ENCODE measurements around the gene FBXW7. TPM values are rescaled to one million over a fixed set of nuclear protein-coding genes. Genes with fewer than 3 reads are reported as not detected.

Gene FBXW7
- total and polyA plus RNA-seq, 2 donors (not counting 1 experiment from before 2014, with no cell fraction given), result 23.0 to 125 TPM

GRCh38 chr4:152417673-152418072 is 118.2 kb downstream of the FBXW7 start:
- H3K4me1 Mint-ChIP-seq, result peaks cover 26% of the 10 kb centered on the region
- no peaks in the 10 kb centered on the region for H3K27me3 ChIP-seq (replicated peaks in 1 of 4; ENCODE audit: control extremely low read depth in 1 of 4, control insufficient read depth in 3 of 4, insufficient read depth in 4 of 4, low read length in 3 of 4)
- H3K79me2 ChIP-seq (ENCODE audit: control insufficient read depth, insufficient read depth, low read length), result peaks cover 31% of the 10 kb centered on the region
- H3K36me3 ChIP-seq (replicated peaks in 1 of 2; ENCODE audit: control extremely low read depth in 1 of 2, control insufficient read depth in 1 of 2, extremely low read depth in 1 of 2, insufficient read depth in 2 of 2, low read length in 1 of 2), result no peaks in the 10 kb centered on the region
- no peak overlapping the region for H3K9ac ChIP-seq (ENCODE audit: low read length)
- no peaks in the 10 kb centered on the region for H3K9me3 ChIP-seq (ENCODE audit: control extremely low read depth in 1 of 3, control insufficient read depth in 2 of 3, insufficient read depth in 1 of 3, low read length in 2 of 3)
- TF ChIP-seq CTCF (IDR thresholded peaks at IDR 0.05) (no peak), EZH2 (IDR thresholded peaks at IDR 0.05; ENCODE audit: borderline replicate concordance, insufficient read depth, low read depth, low read length, poor library complexity, severe bottlenecking) (no peak)
- H3K4me1 ChIP-seq (ENCODE audit: control insufficient read depth in 2 of 2, insufficient read depth in 2 of 2, low read length in 2 of 2), result no peaks in the 10 kb centered on the region
- intact Hi-C loops (cut with micrococcal nuclease), result no loop called here
- ChIA-PET CTCF (interaction anchor here (1.0 to 1.3 kb wide), 2 partner anchors 8 to 41 kb away, joined by 3 read pairs; no protein-coding TSS in a partner anchor), POLR2A (no interaction called here)
- H2AFZ ChIP-seq (ENCODE audit: insufficient read depth, low read depth, low read length, poor library complexity, severe bottlenecking), result no peak overlapping the region
- ATAC-seq (ENCODE audit: low read depth) (no peak), DNase-seq (no peak)
- H4K20me1 ChIP-seq (ENCODE audit: control insufficient read depth, insufficient read depth, low read length, poor library complexity, severe bottlenecking), result peaks cover 21% of the 10 kb centered on the region
- H3K9me3 Mint-ChIP-seq (ENCODE audit: insufficient read depth), result no peaks in the 10 kb centered on the region
- H3K4me2 ChIP-seq (replicated peaks; ENCODE audit: low read depth, low read length, poor library complexity, severe bottlenecking), result no peak overlapping the region
- H3K27ac Mint-ChIP-seq, result no peak overlapping the region
- WGBS (ENCODE audit: insufficient coverage), result no CpG with 5 or more reads among the region's 2 CpGs
- no peak overlapping the region for H3K4me3 ChIP-seq (ENCODE audit: control extremely low read depth in 1 of 5, extremely low read depth in 1 of 5, insufficient read depth in 1 of 5, low read depth in 2 of 5, low read length in 4 of 5)
- no peaks in the 10 kb centered on the region for H3K27me3 Mint-ChIP-seq
- no peak overlapping the region for H3K27ac ChIP-seq (ENCODE audit: low read length in 2 of 2)
- H3K4me3 Mint-ChIP-seq, result no peak overlapping the region

GRCh38 chr4:152415980-152416379 is 119.9 kb downstream of the FBXW7 start:
- POLR2A ChIA-PET, result no interaction called here
- H4K20me1 ChIP-seq (ENCODE audit: control insufficient read depth, insufficient read depth, low read length, poor library complexity, severe bottlenecking), result peaks cover 21% of the 10 kb centered on the region

More at GRCh38 chr4:152415980-152416379, 119.9 kb downstream of the FBXW7 start:
- Mint-ChIP-seq H3K9me3 (ENCODE audit: insufficient read depth) (no peaks in the 10 kb centered on the region), H3K4me1 (peaks cover 18% of the 10 kb centered on the region), H3K27ac (no peak overlapping the region), H3K27me3 (no peaks in the 10 kb centered on the region), H3K4me3 (no peak overlapping the region)
- TF ChIP-seq CTCF (IDR thresholded peaks at IDR 0.05), result no peak
- no peak for TF ChIP-seq EZH2 (IDR thresholded peaks at IDR 0.05; ENCODE audit: borderline replicate concordance, insufficient read depth, low read depth, low read length, poor library complexity, severe bottlenecking)
- Histone ChIP-seq H3K79me2 (ENCODE audit: control insufficient read depth, insufficient read depth, low read length) (peaks cover 28% of the 10 kb centered on the region), H3K9me3 (ENCODE audit: control extremely low read depth in 1 of 3, control insufficient read depth in 2 of 3, insufficient read depth in 1 of 3, low read length in 2 of 3) (no peaks in the 10 kb centered on the region), H3K4me3 (ENCODE audit: control extremely low read depth in 1 of 5, extremely low read depth in 1 of 5, insufficient read depth in 1 of 5, low read depth in 2 of 5, low read length in 4 of 5) (no peak overlapping the region), H3K9ac (ENCODE audit: low read length) (no peak overlapping the region), H3K27me3 (replicated peaks in 1 of 4; ENCODE audit: control extremely low read depth in 1 of 4, control insufficient read depth in 3 of 4, insufficient read depth in 4 of 4, low read length in 3 of 4) (no peaks in the 10 kb centered on the region), H2AFZ (ENCODE audit: insufficient read depth, low read depth, low read length, poor library complexity, severe bottlenecking) (no peak overlapping the region), H3K4me2 (replicated peaks; ENCODE audit: low read depth, low read length, poor library complexity, severe bottlenecking) (no peak overlapping the region), H3K4me1 (ENCODE audit: control insufficient read depth in 2 of 2, insufficient read depth in 2 of 2, low read length in 2 of 2) (no peaks in the 10 kb centered on the region), H3K27ac (ENCODE audit: low read length in 2 of 2) (no peak overlapping the region), H3K36me3 (replicated peaks in 1 of 2; ENCODE audit: control extremely low read depth in 1 of 2, control insufficient read depth in 1 of 2, extremely low read depth in 1 of 2, insufficient read depth in 2 of 2, low read length in 1 of 2) (peaks cover 0 to 4% of the 10 kb centered on the region in 2 experiments)
- WGBS (ENCODE audit: insufficient coverage), result no CpG with 5 or more reads among the region's 2 CpGs
- intact Hi-C loops (cut with micrococcal nuclease), result no loop called here
- DNase-seq, result no peak
- CTCF ChIA-PET, result no interaction called here
- no peak for ATAC-seq (ENCODE audit: low read depth)
